ACC112 (cell line): ENCODE measurements around the gene RGPD5.
"Not testable (repeated sequence)": the region's sequence is repeated elsewhere in the genome, so short reads cannot be mapped to it uniquely, and the experiment has no call there.

ENCODE experiments used
- H2AFZ ChIP-seq: fragments of 200-600 bp; sonication (generic); one replicate; pipeline ENCODE4 v1.6.0; 2017; ENCODE audit warnings: antibody characterized with exemption, low read length; ENCODE audit not compliant: unreplicated experiment
- H3K27ac ChIP-seq: fragments of 200-600 bp; sonication (generic); 2 replicates; pipeline ENCODE4 v1.5.1; 2014; ENCODE audit warnings: low read depth, mild to moderate bottlenecking, antibody characterized with exemption, low read length, moderate library complexity
- H3K27me3 ChIP-seq: fragments of 200-600 bp; sonication (generic); 2 replicates; pipeline ENCODE4 v1.6.1; 2014; ENCODE audit warnings: mild to moderate bottlenecking, antibody characterized with exemption, low read length, moderate library complexity, mixed read lengths; ENCODE audit not compliant: insufficient read depth
- H3K36me3 ChIP-seq: fragments of 200-600 bp; sonication (generic); 2 replicates; pipeline ENCODE4 v1.6.1; 2016; ENCODE audit warnings: mild to moderate bottlenecking, antibody characterized with exemption, low read length, moderate library complexity, mixed read lengths; ENCODE audit not compliant: insufficient read depth
- H3K4me1 ChIP-seq: fragments of 200-600 bp; sonication (generic); one replicate; pipeline ENCODE4 v1.6.1; 2016; ENCODE audit warnings: low read length, mixed read lengths; ENCODE audit not compliant: insufficient read depth, unreplicated experiment, control insufficient read depth
- H3K4me3 ChIP-seq: fragments of 200-600 bp; sonication (generic); 2 replicates; pipeline ENCODE4 v1.5.1; 2014; ENCODE audit warnings: mild to moderate bottlenecking, low read depth, low read length
- H3K79me2 ChIP-seq: fragments of 200-600 bp; sonication (generic); one replicate; pipeline ENCODE4 v1.6.0; 2016; ENCODE audit warnings: low read length; ENCODE audit not compliant: control insufficient read depth, unreplicated experiment, insufficient read depth

RGPD5 gene

DNA sequence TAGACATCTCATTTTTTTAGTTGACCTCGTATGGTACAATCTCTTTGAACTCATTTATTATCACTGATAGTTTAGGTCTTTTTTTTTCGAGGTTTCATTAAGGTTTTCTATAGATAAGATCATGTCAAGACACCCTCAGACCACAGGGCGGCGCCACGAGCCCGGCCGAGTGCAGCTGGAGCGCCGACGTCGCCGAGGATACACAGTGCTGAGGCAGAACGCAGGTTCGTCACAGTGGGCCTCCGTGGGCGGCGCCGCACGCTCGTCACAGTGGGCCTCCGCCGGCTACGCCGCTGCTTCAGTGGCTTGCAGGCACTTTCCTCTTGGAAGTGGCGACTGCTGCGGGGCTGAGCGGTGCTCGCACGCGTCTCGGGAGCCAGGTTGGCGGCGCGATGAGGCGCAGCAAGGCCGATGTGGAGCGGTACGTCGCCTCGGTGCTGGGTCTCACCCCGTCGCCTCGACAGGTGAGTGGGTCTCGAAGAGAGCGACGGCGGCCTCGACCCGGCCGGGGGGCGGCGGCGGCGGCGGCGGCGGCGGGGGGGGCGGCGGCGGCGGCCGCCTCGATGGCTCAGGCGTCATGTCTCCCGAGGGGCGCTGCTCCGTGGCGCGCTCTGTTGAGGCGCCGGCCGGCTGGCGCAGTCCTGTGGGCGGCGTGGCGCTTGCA lies at the start of gene RGPD5:
Gene RGPD5 (plus strand): TSS at position 232 of the 664 bp plus-strand sequence. CDS start 161 bp downstream, at position 393.
- not testable (repeated sequence) for H3K27ac ChIP-seq, H2AFZ ChIP-seq, H3K4me3 ChIP-seq, H3K36me3 ChIP-seq, H3K4me1 ChIP-seq, H3K79me2 ChIP-seq, H3K27me3 ChIP-seq

DNA sequence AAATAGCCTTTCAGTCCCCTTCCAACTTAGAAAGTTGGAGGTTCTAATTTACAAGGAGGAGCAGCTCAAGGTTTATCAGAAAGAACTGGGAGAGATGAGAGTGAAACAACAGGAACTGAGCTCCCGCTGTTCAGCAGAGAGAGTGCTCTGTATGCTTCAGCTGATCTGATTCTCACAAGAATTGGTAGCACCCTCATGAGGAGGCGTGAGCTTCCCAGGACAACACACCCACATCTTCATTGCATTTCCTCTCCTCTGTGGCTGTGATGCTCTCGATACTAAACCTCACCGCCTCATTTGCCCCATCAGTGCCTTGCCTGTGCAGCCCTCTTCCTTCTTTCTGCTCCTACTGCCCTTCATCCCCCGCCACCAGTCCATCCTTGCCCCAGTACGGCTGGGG lies 42.5 kb upstream of the RGPD5 start:
- not testable (repeated sequence) for H2AFZ ChIP-seq, H3K4me1 ChIP-seq, H3K4me3 ChIP-seq, H3K36me3 ChIP-seq, H3K27me3 ChIP-seq, H3K79me2 ChIP-seq, H3K27ac ChIP-seq

GRCh38 chr2:109757163-109757824 lies 36.8 kb upstream of the RGPD5 start:
- not testable (repeated sequence) for H3K36me3 ChIP-seq, H3K79me2 ChIP-seq, H3K4me1 ChIP-seq, H3K27ac ChIP-seq, H2AFZ ChIP-seq, H3K4me3 ChIP-seq, H3K27me3 ChIP-seq

DNA sequence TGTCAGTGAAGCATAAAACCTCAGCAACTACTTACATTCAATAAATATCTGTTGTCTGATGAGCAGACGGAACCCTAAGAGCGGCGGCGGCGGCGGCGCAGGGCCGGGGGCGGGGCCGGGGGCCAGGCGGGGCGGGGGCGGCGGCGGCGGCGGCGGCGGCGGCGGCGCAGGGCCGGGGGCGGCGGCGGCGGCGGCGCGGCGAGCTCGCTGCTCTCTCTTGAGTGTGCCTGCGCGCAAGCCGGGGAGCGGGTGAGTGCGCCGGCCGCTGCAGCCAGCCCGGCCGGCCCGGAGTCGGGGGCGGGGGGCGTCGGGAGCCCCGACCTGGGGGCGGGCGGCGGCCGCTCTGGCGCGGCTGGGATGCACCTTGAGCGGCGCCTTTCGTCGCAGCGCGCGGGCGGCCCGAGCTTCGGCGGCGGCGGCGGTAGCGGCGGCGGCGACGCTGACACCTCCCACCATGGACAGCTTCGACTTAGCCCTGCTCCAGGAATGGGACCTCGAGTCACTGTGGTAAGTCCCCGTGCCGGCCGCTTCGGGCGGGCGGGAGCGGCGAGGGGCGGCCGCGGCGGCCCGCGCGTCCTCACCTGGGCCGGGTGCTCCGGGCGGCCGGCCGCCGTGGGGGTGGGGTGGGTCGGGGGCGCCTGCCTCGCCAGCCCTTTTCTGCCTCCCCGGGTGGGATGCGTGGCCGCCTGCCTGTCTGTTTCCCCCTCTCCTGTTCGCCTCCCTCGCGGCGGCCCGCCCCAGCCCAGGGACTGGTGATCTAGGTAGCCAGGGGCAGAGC lies 33.7 kb upstream of the RGPD5 start:
- H3K4me3 ChIP-seq, H3K27me3 ChIP-seq, H3K4me1 ChIP-seq: not testable (repeated sequence)

GRCh38 chr2:109761043-109761454 lies 33.1 kb upstream of the RGPD5 start:
- H3K27me3 ChIP-seq, H2AFZ ChIP-seq, H3K79me2 ChIP-seq, H3K27ac ChIP-seq, H3K36me3 ChIP-seq, H3K4me3 ChIP-seq, H3K4me1 ChIP-seq: not testable (repeated sequence)

More for the DNA sequence above, 33.7 kb upstream of the RGPD5 start:
- H2AFZ ChIP-seq, H3K36me3 ChIP-seq, H3K27ac ChIP-seq, H3K79me2 ChIP-seq: not testable (repeated sequence)

- H3K79me2 ChIP-seq, H2AFZ ChIP-seq, H3K4me1 ChIP-seq, H3K4me3 ChIP-seq, H3K36me3 ChIP-seq, H3K27ac ChIP-seq, H3K27me3 ChIP-seq: not testable (repeated sequence)
Observed at GRCh38 chr2:109761976-109762375, 32.1 kb upstream of the RGPD5 start.

- not testable (repeated sequence) for H3K79me2 ChIP-seq, H3K27me3 ChIP-seq, H3K36me3 ChIP-seq, H3K4me1 ChIP-seq, H3K27ac ChIP-seq, H3K4me3 ChIP-seq, H2AFZ ChIP-seq
Observed at GRCh38 chr2:109766074-109766473, 28.0 kb upstream of the RGPD5 start.

DNA sequence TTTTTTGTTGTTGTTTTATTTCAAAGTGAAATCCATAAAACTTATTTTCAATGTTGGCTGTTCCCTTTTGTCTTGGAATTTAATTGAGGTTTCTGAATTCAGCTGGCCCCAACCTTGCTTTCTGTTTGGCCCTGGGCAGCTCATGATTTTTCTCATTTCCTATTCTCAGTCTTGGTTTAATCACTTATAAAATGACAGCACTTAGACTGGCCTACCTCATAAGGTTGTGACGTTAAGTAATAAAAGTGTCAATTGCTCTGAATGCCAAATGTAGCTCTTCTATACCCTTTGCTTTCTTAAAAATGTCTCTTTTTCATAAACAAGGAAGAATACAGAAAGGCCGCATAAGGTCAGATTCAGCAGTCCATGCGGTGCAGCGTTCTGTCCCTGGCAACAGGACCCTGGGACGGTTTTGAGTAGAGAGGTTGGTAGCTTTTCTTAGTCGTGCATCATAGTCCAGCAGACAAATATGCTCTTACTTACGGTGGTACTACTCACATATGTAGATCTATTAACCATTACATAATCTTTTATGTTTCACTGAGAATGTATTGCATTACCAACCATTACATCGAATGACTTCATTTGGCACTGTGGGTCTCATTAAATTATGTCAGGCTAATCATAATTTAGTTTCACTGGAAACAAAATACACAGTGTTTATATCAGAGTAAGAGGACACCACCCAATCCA lies 27.1 kb upstream of the RGPD5 start:
- not testable (repeated sequence) for H3K27me3 ChIP-seq, H3K4me3 ChIP-seq, H3K4me1 ChIP-seq, H3K79me2 ChIP-seq, H3K27ac ChIP-seq, H3K36me3 ChIP-seq, H2AFZ ChIP-seq

DNA sequence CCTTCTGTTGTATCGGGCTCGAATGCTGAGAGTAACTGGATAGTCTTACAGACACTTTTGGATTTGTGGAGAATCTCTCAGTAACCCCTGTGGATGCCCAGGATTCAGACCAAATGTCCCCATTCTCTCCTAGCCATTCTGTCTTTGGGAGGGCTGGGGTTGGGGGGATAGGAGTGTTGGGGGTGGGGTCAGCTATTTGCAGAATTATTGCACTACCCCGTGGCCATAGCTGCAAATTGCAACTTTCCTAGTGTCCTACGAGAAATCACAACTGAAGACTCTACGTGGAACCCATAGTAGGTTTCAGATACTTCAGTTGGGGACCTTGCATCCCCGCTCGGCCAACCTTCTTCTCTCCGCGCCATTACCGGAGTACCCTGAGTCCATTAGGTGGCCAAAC lies 25.2 kb upstream of the RGPD5 start:
- H3K4me3 ChIP-seq, H3K79me2 ChIP-seq, H2AFZ ChIP-seq, H3K4me1 ChIP-seq, H3K27ac ChIP-seq, H3K36me3 ChIP-seq, H3K27me3 ChIP-seq: not testable (repeated sequence)

- not testable (repeated sequence) for H3K4me3 ChIP-seq, H3K4me1 ChIP-seq
Observed at GRCh38 chr2:109779118-109779517, 15.0 kb upstream of the RGPD5 start.

More at GRCh38 chr2:109779118-109779517, 15.0 kb upstream of the RGPD5 start:
- H2AFZ ChIP-seq, H3K79me2 ChIP-seq, H3K27ac ChIP-seq, H3K27me3 ChIP-seq, H3K36me3 ChIP-seq: not testable (repeated sequence)
